MM.1S (cell line): ENCODE results near the gene MYRF.
A peak's percentile ranks its signal among the peaks of the same experiment; 100 is the strongest.

ENCODE experiments used
- EZH2phosphoT487 ChIP-seq: fragments of 300-600 bp; sonication (generic); IDR thresholded peaks from 2 replicates; pipeline ENCODE4 v1.6.1; 2018; ENCODE audit warnings: antibody characterized with exemption, low read length
- TF ChIP-seq, protein P1 (sequence below): fragments of 300-600 bp; sonication (generic); IDR thresholded peaks from 2 replicates; pipeline ENCODE4 v1.5.1; 2016; ENCODE audit warnings: antibody characterized with exemption, low read length, mixed read lengths

DNA sequence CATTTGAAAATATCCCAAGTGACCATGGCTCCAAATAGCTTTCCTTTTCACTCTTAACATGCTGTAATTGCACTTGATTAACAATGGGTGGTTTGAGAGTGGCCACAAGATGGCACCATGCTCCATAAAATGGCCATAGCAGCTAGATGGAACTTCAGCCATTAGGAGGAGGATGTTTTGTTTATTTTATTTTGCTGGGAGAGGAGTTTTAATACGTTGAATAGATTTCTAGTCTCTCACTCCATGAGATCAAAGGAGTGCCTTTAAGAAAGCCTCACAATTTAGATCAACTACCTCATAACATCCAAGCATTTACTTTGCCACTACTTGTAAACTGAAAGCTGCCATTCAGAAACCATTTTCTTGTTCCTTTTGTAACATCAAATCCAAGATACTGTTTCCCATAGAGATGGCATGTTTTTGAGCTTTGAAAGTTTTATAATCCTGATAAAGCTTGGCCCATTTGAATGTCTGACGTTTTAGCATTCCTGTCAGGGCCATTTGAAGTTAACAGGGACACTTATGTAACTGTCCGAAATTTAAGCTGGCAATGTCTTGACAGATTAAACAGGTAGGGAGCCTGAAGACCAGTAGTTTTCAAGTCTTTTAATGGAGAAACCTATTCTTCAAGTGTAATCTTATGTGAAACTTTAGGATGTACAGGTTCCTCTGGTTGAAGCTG, 45.0 kb downstream of the MYRF start:
- TF ChIP-seq, protein P1, sequence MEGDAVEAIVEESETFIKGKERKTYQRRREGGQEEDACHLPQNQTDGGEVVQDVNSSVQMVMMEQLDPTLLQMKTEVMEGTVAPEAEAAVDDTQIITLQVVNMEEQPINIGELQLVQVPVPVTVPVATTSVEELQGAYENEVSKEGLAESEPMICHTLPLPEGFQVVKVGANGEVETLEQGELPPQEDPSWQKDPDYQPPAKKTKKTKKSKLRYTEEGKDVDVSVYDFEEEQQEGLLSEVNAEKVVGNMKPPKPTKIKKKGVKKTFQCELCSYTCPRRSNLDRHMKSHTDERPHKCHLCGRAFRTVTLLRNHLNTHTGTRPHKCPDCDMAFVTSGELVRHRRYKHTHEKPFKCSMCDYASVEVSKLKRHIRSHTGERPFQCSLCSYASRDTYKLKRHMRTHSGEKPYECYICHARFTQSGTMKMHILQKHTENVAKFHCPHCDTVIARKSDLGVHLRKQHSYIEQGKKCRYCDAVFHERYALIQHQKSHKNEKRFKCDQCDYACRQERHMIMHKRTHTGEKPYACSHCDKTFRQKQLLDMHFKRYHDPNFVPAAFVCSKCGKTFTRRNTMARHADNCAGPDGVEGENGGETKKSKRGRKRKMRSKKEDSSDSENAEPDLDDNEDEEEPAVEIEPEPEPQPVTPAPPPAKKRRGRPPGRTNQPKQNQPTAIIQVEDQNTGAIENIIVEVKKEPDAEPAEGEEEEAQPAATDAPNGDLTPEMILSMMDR = peak; percentile 88
- no peak for TF ChIP-seq EZH2phosphoT487
